GM10847 (cell line): ENCODE measurements around the gene PRDM16.

Source experiments
- POLR2A ChIP-seq: IDR thresholded peaks from 2 replicates; pipeline ENCODE4 v1.6.1; 2011; ENCODE audit not compliant: insufficient read length; ENCODE audit errors: extremely low read depth

PRDM16 gene

GRCh38 chr1:3261007-3261968, 192.3 kb downstream of the PRDM16 start:
- no peak for TF ChIP-seq POLR2A

- no peak for TF ChIP-seq POLR2A
Observed at GRCh38 chr1:3261969-3262579, 193.1 kb downstream of the PRDM16 start.

- TF ChIP-seq POLR2A, result no peak
Observed at GRCh38 chr1:3262681-3263286, 193.8 kb downstream of the PRDM16 start.

GRCh38 chr1:3263790-3264189, 194.8 kb downstream of the PRDM16 start:
- no peak for TF ChIP-seq POLR2A

- no peak for TF ChIP-seq POLR2A
Observed at GRCh38 chr1:3264456-3264855, 195.5 kb downstream of the PRDM16 start.

GRCh38 chr1:3265835-3266805, 197.1 kb downstream of the PRDM16 start:
- no peak for TF ChIP-seq POLR2A

GRCh38 chr1:3266870-3267549, 198.0 kb downstream of the PRDM16 start:
- no peak for TF ChIP-seq POLR2A

GRCh38 chr1:3267550-3268270, 198.7 kb downstream of the PRDM16 start:
- TF ChIP-seq POLR2A, result no peak

GRCh38 chr1:3268281-3268680, 199.3 kb downstream of the PRDM16 start:
- no peak for TF ChIP-seq POLR2A

GRCh38 chr1:3270403-3271245, 201.6 kb downstream of the PRDM16 start:
- TF ChIP-seq POLR2A, result no peak

GRCh38 chr1:3271866-3272265, 202.9 kb downstream of the PRDM16 start:
- no peak for TF ChIP-seq POLR2A

- TF ChIP-seq POLR2A, result no peak
Observed at GRCh38 chr1:3272321-3273045, 203.5 kb downstream of the PRDM16 start.
